NCI-H146 (cell line): Measurements from ENCODE around the gene LRRC45.
A peak's percentile ranks its signal among the peaks of the same experiment; 100 is the strongest.

ENCODE experiments used
- DNase-seq: peaks from one replicate; lab custom pipeline; 2025; lab: John Stamatoyannopoulos, UW

The LRRC45 gene

GRCh38 chr17:82051776-82052637 lies 28.9 kb downstream of the LRRC45 start, which contains the start of the genes GPS1 and RFNG:
Gene GPS1 (plus strand): TSS chr17:82051898. CDS start chr17:82051932, 34 bp downstream.
Gene RFNG (minus strand): TSS chr17:82051811. CDS start chr17:82051766, 45 bp downstream.
- DNase-seq: peak; percentile 68

GRCh38 chr17:82052638-82053059 lies 29.5 kb downstream of the LRRC45 start:
- DNase-seq: no peak

- DNase-seq: no peak
These were observed 30.0 kb downstream of the LRRC45 start for GRCh38 chr17:82053130-82053529.

- DNase-seq: no peak
These were observed 30.6 kb downstream of the LRRC45 start for GRCh38 chr17:82053556-82054263.

GRCh38 chr17:82054351-82055022 lies 31.4 kb downstream of the LRRC45 start:
- no peak for DNase-seq

GRCh38 chr17:82055023-82055964 lies 32.2 kb downstream of the LRRC45 start:
- DNase-seq: no peak

GRCh38 chr17:82055965-82056728 lies 33.0 kb downstream of the LRRC45 start:
- no peak for DNase-seq

GRCh38 chr17:82056729-82057621 lies 33.9 kb downstream of the LRRC45 start:
- DNase-seq: peak; percentile 14

GRCh38 chr17:82058230-82058854 lies 35.2 kb downstream of the LRRC45 start:
- DNase-seq: no peak

- no peak for DNase-seq
These were observed 35.7 kb downstream of the LRRC45 start for GRCh38 chr17:82058855-82059249.

GRCh38 chr17:82059272-82060000 lies 36.3 kb downstream of the LRRC45 start:
- peak; percentile 17 for DNase-seq

GRCh38 chr17:82060001-82060380 lies 36.9 kb downstream of the LRRC45 start:
- DNase-seq: no peak

- DNase-seq: no peak
These were observed 37.5 kb downstream of the LRRC45 start for GRCh38 chr17:82060614-82061013.

- no peak for DNase-seq
These were observed 38.2 kb downstream of the LRRC45 start for GRCh38 chr17:82061047-82061925.

- no peak for DNase-seq
These were observed 39.2 kb downstream of the LRRC45 start for GRCh38 chr17:82062076-82062983.

GRCh38 chr17:82062984-82063368 lies 39.9 kb downstream of the LRRC45 start:
- DNase-seq: no peak
